GM13976 (cell line): ENCODE data around the gene RAB11B.
A peak's percentile ranks its signal among the peaks of the same experiment; 100 is the strongest.
"Not testable (repeated sequence)": the region's sequence is repeated elsewhere in the genome, so short reads cannot be mapped to it uniquely, and the experiment has no call there.

Experiments used
- DNase-seq: peaks from one replicate; pipeline ENCODE4 v3.0.0; 2012; ENCODE audit warnings: low spot score
- CTCF ChIP-seq: IDR thresholded peaks from 2 replicates; pipeline ENCODE4 v1.5.1; 2012; ENCODE audit warnings: borderline replicate concordance, mild to moderate bottlenecking; ENCODE audit not compliant: insufficient read depth; ENCODE audit errors: extremely low read depth, missing control alignments, control extremely low read depth
- in situ Hi-C: fragments of 300-500 bp; cut with MboI; formaldehyde crosslinking; loops from one replicate; pipeline ENCODE4 v1.12.0; 2022; ENCODE audit warnings: low sequenced_read_pairs, mixed read lengths, inconsistent platforms; ENCODE audit not compliant: unreplicated experiment

Gene RAB11B

GRCh38 chr19:8371011-8371804 is 19.0 kb upstream of the RAB11B start:
- DNase-seq, result peak; percentile 18
- in situ Hi-C loops, result no loop called here
- TF ChIP-seq CTCF, result no peak

- in situ Hi-C loops, result no loop called here
- no peak for TF ChIP-seq CTCF
- no peak for DNase-seq
Observed at GRCh38 chr19:8373867-8374813, 16.0 kb upstream of the RAB11B start.

- not testable (repeated sequence) for DNase-seq
Observed at GRCh38 chr19:8375766-8376165, 14.4 kb upstream of the RAB11B start.

GRCh38 chr19:8376373-8376974 is 13.7 kb upstream of the RAB11B start:
- in situ Hi-C loops, DNase-seq: not testable (repeated sequence)

More at GRCh38 chr19:8375766-8376165, 14.4 kb upstream of the RAB11B start:
- in situ Hi-C loops, result not testable (repeated sequence)

GRCh38 chr19:8377598-8377997 is 12.6 kb upstream of the RAB11B start:
- DNase-seq, result no peak
- in situ Hi-C loops, result no loop called here
- TF ChIP-seq CTCF, result no peak

GRCh38 chr19:8379156-8379891 is 10.8 kb upstream of the RAB11B start:
- DNase-seq, in situ Hi-C loops: not testable (repeated sequence)

- in situ Hi-C loops, DNase-seq: not testable (repeated sequence)
Observed at GRCh38 chr19:8384569-8384968, 5.6 kb upstream of the RAB11B start.

- DNase-seq, in situ Hi-C loops: not testable (repeated sequence)
Observed at GRCh38 chr19:8385103-8385502, 5.1 kb upstream of the RAB11B start.

- in situ Hi-C loops, DNase-seq: not testable (repeated sequence)
Observed at GRCh38 chr19:8385566-8385965, 4.6 kb upstream of the RAB11B start.

- DNase-seq, in situ Hi-C loops: not testable (repeated sequence)
Observed at GRCh38 chr19:8386419-8386818, 3.7 kb upstream of the RAB11B start.
